Measurements from ENCODE around the gene SLC7A6.

SLC7A6 gene

DNA sequence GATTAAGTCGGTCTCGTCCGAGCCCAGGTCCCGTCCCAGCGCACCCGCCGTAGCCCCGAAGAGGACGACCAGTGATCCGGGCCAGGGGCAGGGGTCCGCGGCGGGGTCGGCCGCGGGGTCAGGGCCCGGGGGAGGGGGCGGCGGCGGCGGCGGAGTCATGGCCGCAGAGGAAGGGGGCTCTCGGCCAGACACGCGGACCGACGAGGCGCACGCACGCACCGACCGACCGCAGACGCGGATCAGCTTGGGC lies 28.5 kb upstream of the SLC7A6 start, which contains the start of gene ESRP2:
TSS of gene ESRP2 (minus strand) at position 241 of the 250 bp plus-strand sequence. CDS start at position 159, 82 bp downstream.
- H3K27ac ChIP-seq: peak within 1 kb of the TSS; percentile 100

DNA sequence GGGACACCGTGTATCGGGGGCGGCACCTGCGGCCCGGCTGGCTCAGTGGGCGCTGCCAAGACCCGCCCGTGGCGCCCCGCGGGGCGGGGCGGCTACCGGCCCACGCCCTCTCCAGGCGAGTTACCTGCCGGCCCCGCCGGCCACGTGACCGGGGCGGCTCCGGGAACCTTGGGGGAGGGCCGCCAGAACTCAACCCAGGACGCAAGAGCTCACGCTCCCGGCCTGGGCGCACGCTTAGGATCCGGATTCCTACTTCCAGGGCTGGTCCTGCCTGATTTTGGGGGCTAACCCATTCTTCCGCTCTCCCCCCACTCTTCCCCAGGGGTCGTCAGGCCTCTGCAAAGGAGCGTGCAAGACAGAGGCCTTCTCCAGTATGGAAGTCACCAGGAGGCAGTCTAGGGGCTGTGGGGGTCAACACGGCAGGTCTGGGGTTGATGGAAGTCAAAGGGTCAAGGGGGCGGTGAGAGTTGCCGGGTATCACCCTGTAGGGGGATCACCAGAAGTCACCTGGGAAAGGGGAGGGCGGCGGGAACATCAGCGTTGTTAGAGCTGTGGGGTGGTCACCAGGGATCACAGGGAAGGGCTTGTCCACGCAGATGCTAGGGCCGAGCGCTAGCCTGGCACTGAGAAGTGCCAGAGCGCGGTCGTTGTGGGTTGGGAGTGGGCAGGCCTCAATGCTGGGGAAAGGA lies 28.0 kb upstream of the SLC7A6 start:
- H3K27ac ChIP-seq: peak overlapping the region; percentile 100
- TF ChIP-seq, protein P1, sequence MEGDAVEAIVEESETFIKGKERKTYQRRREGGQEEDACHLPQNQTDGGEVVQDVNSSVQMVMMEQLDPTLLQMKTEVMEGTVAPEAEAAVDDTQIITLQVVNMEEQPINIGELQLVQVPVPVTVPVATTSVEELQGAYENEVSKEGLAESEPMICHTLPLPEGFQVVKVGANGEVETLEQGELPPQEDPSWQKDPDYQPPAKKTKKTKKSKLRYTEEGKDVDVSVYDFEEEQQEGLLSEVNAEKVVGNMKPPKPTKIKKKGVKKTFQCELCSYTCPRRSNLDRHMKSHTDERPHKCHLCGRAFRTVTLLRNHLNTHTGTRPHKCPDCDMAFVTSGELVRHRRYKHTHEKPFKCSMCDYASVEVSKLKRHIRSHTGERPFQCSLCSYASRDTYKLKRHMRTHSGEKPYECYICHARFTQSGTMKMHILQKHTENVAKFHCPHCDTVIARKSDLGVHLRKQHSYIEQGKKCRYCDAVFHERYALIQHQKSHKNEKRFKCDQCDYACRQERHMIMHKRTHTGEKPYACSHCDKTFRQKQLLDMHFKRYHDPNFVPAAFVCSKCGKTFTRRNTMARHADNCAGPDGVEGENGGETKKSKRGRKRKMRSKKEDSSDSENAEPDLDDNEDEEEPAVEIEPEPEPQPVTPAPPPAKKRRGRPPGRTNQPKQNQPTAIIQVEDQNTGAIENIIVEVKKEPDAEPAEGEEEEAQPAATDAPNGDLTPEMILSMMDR (IDR thresholded peaks at IDR 0.05): no peak
- TF ChIP-seq ZFX (IDR thresholded peaks at IDR 0.05; ENCODE audit: borderline replicate concordance): no peak

More for the DNA sequence above, 28.5 kb upstream of the SLC7A6 start, which contains the start of gene ESRP2:
- TF ChIP-seq, protein P1 (IDR thresholded peaks at IDR 0.05): no peak
- no peak for TF ChIP-seq ZFX (IDR thresholded peaks at IDR 0.05; ENCODE audit: borderline replicate concordance)

- H3K27ac ChIP-seq: peak overlapping the region; percentile 100
- TF ChIP-seq ZFX (IDR thresholded peaks at IDR 0.05; ENCODE audit: borderline replicate concordance): no peak
- TF ChIP-seq, protein P1 (IDR thresholded peaks at IDR 0.05): no peak
These were observed 27.5 kb upstream of the SLC7A6 start for GRCh38 chr16:68236826-68237242.

- peak overlapping the region; percentile 100 for H3K27ac ChIP-seq
- no peak for TF ChIP-seq ZFX (IDR thresholded peaks at IDR 0.05; ENCODE audit: borderline replicate concordance)
- TF ChIP-seq, protein P1 (IDR thresholded peaks at IDR 0.05): no peak
These were observed 26.9 kb upstream of the SLC7A6 start for GRCh38 chr16:68237243-68238028.

- TF ChIP-seq, protein P1 (IDR thresholded peaks at IDR 0.05): no peak
- no peak for TF ChIP-seq ZFX (IDR thresholded peaks at IDR 0.05; ENCODE audit: borderline replicate concordance)
- H3K27ac ChIP-seq: peak overlapping the region; percentile 100
These were observed 26.3 kb upstream of the SLC7A6 start for GRCh38 chr16:68238029-68238345.

GRCh38 chr16:68242085-68242484 lies 22.2 kb upstream of the SLC7A6 start:
- TF ChIP-seq, protein P1 (IDR thresholded peaks at IDR 0.05): no peak
- TF ChIP-seq ZFX (IDR thresholded peaks at IDR 0.05; ENCODE audit: borderline replicate concordance): no peak
- no peak overlapping the region for H3K27ac ChIP-seq
